ENCODE data around the gene PLA2G1B.
"Not testable (repeated sequence)": the region's sequence is repeated elsewhere in the genome, so short reads cannot be mapped to it uniquely, and the experiment has no call there.

PLA2G1B gene

DNA sequence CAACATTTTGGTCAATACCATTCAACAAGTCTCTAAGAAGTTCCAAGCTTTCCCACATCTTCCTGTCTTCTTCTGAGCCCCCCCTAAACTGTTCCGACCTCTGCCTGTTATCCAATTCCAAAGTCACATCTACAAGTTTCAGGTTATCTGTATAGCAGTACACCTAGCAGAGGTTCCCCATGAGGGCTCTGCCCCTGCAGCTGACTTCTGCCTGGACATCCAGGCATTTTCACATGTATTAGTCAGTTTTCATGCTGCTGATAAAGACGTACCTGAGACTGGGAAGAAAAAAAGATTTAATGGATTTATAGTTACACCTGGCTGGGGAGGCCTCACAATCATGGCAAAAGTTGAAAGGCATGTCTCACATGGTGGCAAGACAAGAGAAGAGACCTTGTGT lies 10.2 kb upstream of the PLA2G1B start:
- Histone ChIP-seq H3K27ac (replicated peaks) (no peak overlapping the region), H3K27me3 (ENCODE audit: insufficient read depth, poor library complexity, severe bottlenecking) (no peaks in the 10 kb centered on the region), H3K4me3 (replicated peaks; ENCODE audit: insufficient read depth, low read length) (no peak overlapping the region)
- TF ChIP-seq SPI1 (IDR thresholded peaks at IDR 0.05; ENCODE audit: borderline replicate concordance, low read depth), result no peak
- TF ChIP-seq GABPA (IDR thresholded peaks at IDR 0.05; ENCODE audit: low read depth), result no peak
- no peak for TF ChIP-seq CTCF (IDR thresholded peaks at IDR 0.05; ENCODE audit: insufficient read depth, low read length)
- TF ChIP-seq, protein P1, sequence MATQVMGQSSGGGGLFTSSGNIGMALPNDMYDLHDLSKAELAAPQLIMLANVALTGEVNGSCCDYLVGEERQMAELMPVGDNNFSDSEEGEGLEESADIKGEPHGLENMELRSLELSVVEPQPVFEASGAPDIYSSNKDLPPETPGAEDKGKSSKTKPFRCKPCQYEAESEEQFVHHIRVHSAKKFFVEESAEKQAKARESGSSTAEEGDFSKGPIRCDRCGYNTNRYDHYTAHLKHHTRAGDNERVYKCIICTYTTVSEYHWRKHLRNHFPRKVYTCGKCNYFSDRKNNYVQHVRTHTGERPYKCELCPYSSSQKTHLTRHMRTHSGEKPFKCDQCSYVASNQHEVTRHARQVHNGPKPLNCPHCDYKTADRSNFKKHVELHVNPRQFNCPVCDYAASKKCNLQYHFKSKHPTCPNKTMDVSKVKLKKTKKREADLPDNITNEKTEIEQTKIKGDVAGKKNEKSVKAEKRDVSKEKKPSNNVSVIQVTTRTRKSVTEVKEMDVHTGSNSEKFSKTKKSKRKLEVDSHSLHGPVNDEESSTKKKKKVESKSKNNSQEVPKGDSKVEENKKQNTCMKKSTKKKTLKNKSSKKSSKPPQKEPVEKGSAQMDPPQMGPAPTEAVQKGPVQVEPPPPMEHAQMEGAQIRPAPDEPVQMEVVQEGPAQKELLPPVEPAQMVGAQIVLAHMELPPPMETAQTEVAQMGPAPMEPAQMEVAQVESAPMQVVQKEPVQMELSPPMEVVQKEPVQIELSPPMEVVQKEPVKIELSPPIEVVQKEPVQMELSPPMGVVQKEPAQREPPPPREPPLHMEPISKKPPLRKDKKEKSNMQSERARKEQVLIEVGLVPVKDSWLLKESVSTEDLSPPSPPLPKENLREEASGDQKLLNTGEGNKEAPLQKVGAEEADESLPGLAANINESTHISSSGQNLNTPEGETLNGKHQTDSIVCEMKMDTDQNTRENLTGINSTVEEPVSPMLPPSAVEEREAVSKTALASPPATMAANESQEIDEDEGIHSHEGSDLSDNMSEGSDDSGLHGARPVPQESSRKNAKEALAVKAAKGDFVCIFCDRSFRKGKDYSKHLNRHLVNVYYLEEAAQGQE (IDR thresholded peaks at IDR 0.05; ENCODE audit: insufficient replicate concordance, low read depth), result no peak
- TF ChIP-seq POLR2AphosphoS5 (IDR thresholded peaks at IDR 0.05; ENCODE audit: low read depth), result no peak
- DNase-seq (ENCODE audit: low read depth in 1 of 2, low spot score in 1 of 2), result no peak

DNA sequence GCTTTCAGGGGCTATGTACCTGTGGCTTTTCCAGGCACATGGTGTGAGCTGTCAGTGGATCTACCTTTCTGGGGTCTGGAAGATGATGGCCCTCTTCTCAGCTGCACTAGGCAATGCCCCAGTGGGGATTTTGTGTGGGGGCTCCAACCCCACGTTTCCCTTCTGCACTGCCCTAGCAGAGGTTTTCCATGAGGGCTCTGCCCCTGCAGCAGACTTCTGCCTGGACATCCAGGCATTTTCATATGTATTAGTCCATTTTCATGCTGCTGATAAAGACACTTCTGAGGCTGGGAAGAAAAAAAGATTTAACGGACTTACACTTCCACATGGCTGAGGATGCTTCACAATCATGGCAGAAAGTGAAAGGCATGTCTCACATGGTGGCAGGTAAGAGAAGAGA lies 8.8 kb upstream of the PLA2G1B start:
- H3K4me3 ChIP-seq (replicated peaks; ENCODE audit: insufficient read depth, low read length); H3K27me3 ChIP-seq (ENCODE audit: insufficient read depth, poor library complexity, severe bottlenecking); DNase-seq (ENCODE audit: low read depth in 1 of 2, low spot score in 1 of 2); H3K27ac ChIP-seq (replicated peaks): not testable (repeated sequence)

DNA sequence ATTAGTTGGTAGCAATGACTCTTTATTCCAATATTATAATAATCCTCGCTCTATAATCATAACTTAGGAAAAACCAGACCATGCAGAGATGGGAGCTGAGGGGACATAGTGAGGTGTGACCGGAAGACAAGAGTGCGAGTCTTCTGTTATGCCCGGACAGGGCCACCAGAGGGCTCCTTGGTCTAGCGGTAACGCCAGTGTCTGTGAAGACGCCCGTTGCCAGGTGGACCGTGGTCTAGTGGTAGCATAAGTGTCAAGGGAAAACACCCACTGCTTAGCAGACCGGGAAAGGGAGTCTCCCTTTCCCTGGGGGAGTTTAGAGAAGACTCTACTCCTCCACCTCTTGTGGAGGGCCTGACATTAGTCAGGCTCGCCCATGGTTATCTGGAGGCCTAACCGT lies 7.9 kb upstream of the PLA2G1B start:
- DNase-seq (ENCODE audit: low read depth in 1 of 2, low spot score in 1 of 2), result peak in 1 of 2 experiments; percentile 58
- not testable (repeated sequence) for H3K27me3 ChIP-seq (ENCODE audit: insufficient read depth, poor library complexity, severe bottlenecking); H3K27ac ChIP-seq (replicated peaks); H3K4me3 ChIP-seq (replicated peaks; ENCODE audit: insufficient read depth, low read length)
- peak; percentile 50 for TF ChIP-seq CTCF (IDR thresholded peaks at IDR 0.05; ENCODE audit: insufficient read depth, low read length)

DNA sequence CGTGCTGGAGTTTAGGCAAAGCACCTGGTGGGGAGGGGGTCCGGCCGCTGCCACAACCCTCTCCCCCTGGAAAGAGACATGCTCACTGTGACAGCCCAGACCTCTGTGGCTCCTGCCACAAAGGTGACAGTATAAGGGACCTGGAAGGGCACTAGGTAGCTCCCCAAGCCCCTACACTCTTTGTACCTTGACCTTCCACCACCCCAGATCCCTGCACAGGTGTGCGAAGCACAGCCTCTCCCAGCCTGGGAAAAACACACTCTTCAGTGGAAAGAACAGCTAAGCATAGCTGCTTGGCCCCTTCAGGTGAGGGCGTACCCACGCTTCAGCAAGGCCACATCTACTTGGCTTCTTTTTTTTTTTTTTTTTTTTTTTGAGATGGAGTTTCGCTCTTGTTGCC lies 4.9 kb upstream of the PLA2G1B start:
- TF ChIP-seq GABPA (IDR thresholded peaks at IDR 0.05; ENCODE audit: low read depth), result no peak
- TF ChIP-seq POLR2AphosphoS5 (IDR thresholded peaks at IDR 0.05; ENCODE audit: low read depth), result no peak
- TF ChIP-seq, protein P1 (IDR thresholded peaks at IDR 0.05; ENCODE audit: insufficient replicate concordance, low read depth), result no peak
- no peak for TF ChIP-seq CTCF (IDR thresholded peaks at IDR 0.05; ENCODE audit: insufficient read depth, low read length)
- no peak for TF ChIP-seq SPI1 (IDR thresholded peaks at IDR 0.05; ENCODE audit: borderline replicate concordance, low read depth)
- no peak overlapping the region for H3K27ac ChIP-seq (replicated peaks)

More for the DNA sequence above, 4.9 kb upstream of the PLA2G1B start:
- Histone ChIP-seq H3K4me3 (replicated peaks; ENCODE audit: insufficient read depth, low read length) (no peak overlapping the region), H3K27me3 (ENCODE audit: insufficient read depth, poor library complexity, severe bottlenecking) (no peaks in the 10 kb centered on the region)
- no peak for DNase-seq (ENCODE audit: low read depth in 1 of 2, low spot score in 1 of 2)
